Liver (tissue), 9 donors: ENCODE data around the gene LPCAT1. TPM values are rescaled to one million over a fixed set of nuclear protein-coding genes. Genes with fewer than 3 reads are reported as not detected.

Experiments used
- DNase-seq: peaks from one replicate; pipeline ENCODE4 v3.0.0-alpha.2; 2017; ENCODE audit warnings: low spot score
- H3K27ac ChIP-seq, 2 donors: one replicate each; pipeline ENCODE4 v1.7.0; 2013; ENCODE audit warnings: inconsistent platforms in 2 of 2, low read length in 2 of 2, control low read depth in 1 of 2, low read depth in 1 of 2, mild to moderate bottlenecking in 1 of 2
- H3K27me3 ChIP-seq, 4 donors: one replicate each; pipeline versions ENCODE4 v1.6.1 to v1.7.0; 2013; ENCODE audit warnings: low read length in 3 of 4, inconsistent platforms in 1 of 4, mild to moderate bottlenecking in 1 of 4, moderate library complexity in 1 of 4; ENCODE audit not compliant: control insufficient read depth in 4 of 4, insufficient read depth in 4 of 4
- H3K36me3 ChIP-seq, 4 donors: one replicate each; pipeline versions ENCODE4 v1.6.1 to v1.7.0; 2013; ENCODE audit warnings: low read length in 3 of 4, mild to moderate bottlenecking in 3 of 4, low read depth in 1 of 4, moderate library complexity in 1 of 4; ENCODE audit not compliant: control insufficient read depth in 4 of 4, insufficient read depth in 3 of 4
- H3K4me1 ChIP-seq, 4 donors: one replicate each; pipeline versions ENCODE4 v1.6.1 to v1.7.0; 2013; ENCODE audit warnings: low read length in 3 of 4, mild to moderate bottlenecking in 3 of 4, moderate library complexity in 1 of 4; ENCODE audit not compliant: control insufficient read depth in 4 of 4, insufficient read depth in 4 of 4
- H3K4me3 ChIP-seq, 3 donors: one replicate each; pipeline versions ENCODE4 v1.6.1 to v1.7.0; 2013; ENCODE audit warnings: low read length in 3 of 3, control low read depth in 1 of 3, low read depth in 1 of 3, mild to moderate bottlenecking in 1 of 3
- H3K9ac ChIP-seq, 2 donors: one replicate each; pipeline ENCODE4 v1.7.0; 2013; ENCODE audit warnings: low read length in 2 of 2, mild to moderate bottlenecking in 2 of 2, moderate library complexity in 2 of 2, control low read depth in 1 of 2, low read depth in 1 of 2
- H3K9me3 ChIP-seq, 4 donors: one replicate each; pipeline versions ENCODE4 v1.6.1 to v1.7.0; 2013; ENCODE audit warnings: low read length in 3 of 4; ENCODE audit not compliant: control insufficient read depth in 4 of 4
- EGR1 ChIP-seq, 2 donors: IDR thresholded peaks; 2 replicates each; pipeline ENCODE4 v1.6.1; 2016 to 2018; ENCODE audit warnings: antibody characterized with exemption in 2 of 2, low read depth in 2 of 2
- FOXA1 ChIP-seq: IDR thresholded peaks from 2 replicates; pipeline ENCODE4 v1.6.1; 2016; ENCODE audit warnings: antibody characterized with exemption
- FOXA2 ChIP-seq: IDR thresholded peaks from 2 replicates; pipeline ENCODE4 v1.6.1; 2016; ENCODE audit warnings: antibody characterized with exemption
- HNF4A ChIP-seq, 2 donors: conservative IDR thresholded peaks; 2 replicates each; pipeline ENCODE4 v1.6.1; 2016; ENCODE audit warnings: antibody characterized with exemption in 2 of 2, mild to moderate bottlenecking in 2 of 2
- HNF4G ChIP-seq: IDR thresholded peaks from 2 replicates; pipeline ENCODE4 v1.6.1; 2016; ENCODE audit warnings: antibody characterized with exemption
- JUND ChIP-seq, 2 donors: IDR thresholded peaks; 2 replicates each; pipeline ENCODE4 v1.6.1; 2016; ENCODE audit warnings: antibody characterized with exemption in 2 of 2
- NR2F2 ChIP-seq: IDR thresholded peaks from 2 replicates; pipeline ENCODE4 v1.6.1; 2016; ENCODE audit warnings: antibody characterized with exemption
- RAD21 ChIP-seq, 2 donors: IDR thresholded peaks; 2 replicates each; pipeline ENCODE4 v1.6.1; 2016; ENCODE audit warnings: antibody characterized with exemption in 2 of 2, mild to moderate bottlenecking in 2 of 2
- RXRA ChIP-seq, 2 donors: IDR thresholded peaks; 2 replicates each; pipeline ENCODE4 v1.6.1; 2017 to 2018; ENCODE audit warnings: antibody characterized with exemption in 2 of 2, mild to moderate bottlenecking in 1 of 2
- SP1 ChIP-seq: IDR thresholded peaks from 2 replicates; pipeline ENCODE4 v1.6.1; 2018; ENCODE audit warnings: antibody characterized with exemption, mild to moderate bottlenecking
- TAF1 ChIP-seq: conservative IDR thresholded peaks from 2 replicates; pipeline ENCODE4 v1.6.1; 2016; ENCODE audit warnings: antibody characterized with exemption, mild to moderate bottlenecking
- YY1 ChIP-seq: IDR thresholded peaks from 2 replicates; pipeline ENCODE4 v1.6.1; 2016; ENCODE audit warnings: antibody characterized with exemption, mild to moderate bottlenecking
- WGBS: extraction: QIAGEN DNeasy Blood & Tissue Kit; methylation state at CpG from one replicate; pipeline ENCODE4 v1.1.7; 2013; 5-methylcytosine and 5-hydroxymethylcytosine counted together
- polyA plus RNA-seq, 2 donors: library from polyadenylated mRNA; stranded (reverse) in 1 of 2; unstranded in 1 of 2; fragments of 200-250 nt in 1 of 2; fragments of >200 nt in 1 of 2; fragmentation: Nextera tagmentation in 1 of 2; extraction: Ambion mirVana in 1 of 2; gene quantifications; one replicate each; pipeline versions ENCODE4 v1.2.1 to v1.2.3, GENCODE V29; 2013 to 2015
- total RNA-seq, 2 donors: library from RNA; depleted of rRNA; stranded (reverse); fragments of >200 nt; gene quantifications; one replicate each; pipeline ENCODE4 v1.2.3, GENCODE V29; 2014
- TF ChIP-seq, protein P1 (sequence below): IDR thresholded peaks from 2 replicates; pipeline ENCODE4 v1.6.1; 2016; ENCODE audit warnings: antibody characterized with exemption
- TF ChIP-seq, protein P2 (sequence below): IDR thresholded peaks from 2 replicates; pipeline ENCODE4 v1.6.1; 2016; ENCODE audit warnings: antibody characterized with exemption
- donor health status: healthy.
- donor health status: healthy.
- donor health status: healthy.
- donor health status: healthy.
- donor health status: healthy.

LPCAT1 gene
- total and polyA plus RNA-seq, 4 donors = 1.5 to 12.8 (median 9.9) TPM

GRCh38 chr5:1437226-1437829 lies 86.4 kb downstream of the LPCAT1 start (continued):
- TF ChIP-seq, protein P1, sequence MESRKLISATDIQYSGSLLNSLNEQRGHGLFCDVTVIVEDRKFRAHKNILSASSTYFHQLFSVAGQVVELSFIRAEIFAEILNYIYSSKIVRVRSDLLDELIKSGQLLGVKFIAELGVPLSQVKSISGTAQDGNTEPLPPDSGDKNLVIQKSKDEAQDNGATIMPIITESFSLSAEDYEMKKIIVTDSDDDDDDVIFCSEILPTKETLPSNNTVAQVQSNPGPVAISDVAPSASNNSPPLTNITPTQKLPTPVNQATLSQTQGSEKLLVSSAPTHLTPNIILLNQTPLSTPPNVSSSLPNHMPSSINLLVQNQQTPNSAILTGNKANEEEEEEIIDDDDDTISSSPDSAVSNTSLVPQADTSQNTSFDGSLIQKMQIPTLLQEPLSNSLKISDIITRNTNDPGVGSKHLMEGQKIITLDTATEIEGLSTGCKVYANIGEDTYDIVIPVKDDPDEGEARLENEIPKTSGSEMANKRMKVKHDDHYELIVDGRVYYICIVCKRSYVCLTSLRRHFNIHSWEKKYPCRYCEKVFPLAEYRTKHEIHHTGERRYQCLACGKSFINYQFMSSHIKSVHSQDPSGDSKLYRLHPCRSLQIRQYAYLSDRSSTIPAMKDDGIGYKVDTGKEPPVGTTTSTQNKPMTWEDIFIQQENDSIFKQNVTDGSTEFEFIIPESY = no peak

GRCh38 chr5:1436681-1437080 lies 87.1 kb downstream of the LPCAT1 start:
- WGBS = 84% methylated on average over 16 of the region's 16 CpGs
- Histone ChIP-seq H3K27me3 (peaks cover 0 to 2% (median 0%) of the 10 kb centered on the region in 4 donors), H3K27ac (no peak overlapping the region), H3K9me3 (peaks cover 0 to 9% (median 3%) of the 10 kb centered on the region in 4 donors), H3K36me3 (no peaks in the 10 kb centered on the region), H3K9ac (no peak overlapping the region), H3K4me3 (no peak overlapping the region), H3K4me1 (no peaks in the 10 kb centered on the region)
- no peak for DNase-seq
- no peak for TF ChIP-seq JUND (IDR thresholded peaks at IDR 0.05)

DNA sequence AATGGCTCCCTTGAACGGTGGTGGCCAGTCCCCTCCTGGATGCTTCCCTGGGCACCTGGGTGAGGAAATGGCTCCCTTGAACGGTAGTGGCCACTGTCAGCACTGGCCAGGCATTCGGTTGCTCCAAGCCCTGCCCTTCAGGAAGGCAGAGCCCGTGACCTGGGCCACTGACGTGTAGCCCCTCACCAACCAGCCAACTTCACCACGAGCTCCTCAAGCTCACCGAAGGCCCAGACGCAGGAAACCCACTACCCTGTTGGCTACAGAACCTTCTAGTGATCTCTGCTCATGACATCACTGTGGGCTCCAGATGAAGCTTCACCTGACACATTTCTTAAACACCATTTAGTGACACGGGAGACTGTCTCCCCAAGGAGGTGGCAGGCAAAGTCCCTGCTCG lies 87.7 kb downstream of the LPCAT1 start:
- TF ChIP-seq NR2F2 = no peak
- no peak for TF ChIP-seq SP1
- no peak for TF ChIP-seq HNF4A (conservative IDR thresholded peaks at IDR 0.05)
- no peak for TF ChIP-seq JUND (IDR thresholded peaks at IDR 0.05)
- TF ChIP-seq FOXA2 = no peak
- TF ChIP-seq YY1 = no peak
- TF ChIP-seq TAF1 = no peak
- TF ChIP-seq RXRA (IDR thresholded peaks at IDR 0.05) = no peak
- TF ChIP-seq, protein P2, sequence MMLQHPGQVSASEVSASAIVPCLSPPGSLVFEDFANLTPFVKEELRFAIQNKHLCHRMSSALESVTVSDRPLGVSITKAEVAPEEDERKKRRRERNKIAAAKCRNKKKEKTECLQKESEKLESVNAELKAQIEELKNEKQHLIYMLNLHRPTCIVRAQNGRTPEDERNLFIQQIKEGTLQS = no peak
- TF ChIP-seq HNF4G = no peak
- no peak for TF ChIP-seq FOXA1
- no peak for TF ChIP-seq RAD21 (IDR thresholded peaks at IDR 0.05)
- no peak for TF ChIP-seq EGR1 (IDR thresholded peaks at IDR 0.05; ENCODE audit: low read depth in 2 of 2)
- TF ChIP-seq, protein P1 = no peak
- Histone ChIP-seq H3K27ac (no peak overlapping the region), H3K4me3 (no peak overlapping the region), H3K27me3 (peaks cover 0 to 2% (median 0%) of the 10 kb centered on the region in 4 donors), H3K9me3 (peaks cover 0 to 7% (median 3%) of the 10 kb centered on the region in 4 donors), H3K9ac (no peak overlapping the region), H3K36me3 (no peaks in the 10 kb centered on the region), H3K4me1 (no peaks in the 10 kb centered on the region)
- 73% methylated on average over 10 of the region's 10 CpGs for WGBS
- no peak for DNase-seq
